ENCODE results near the gene ARFRP1.

ARFRP1 gene

GRCh38 chr20:63690898-63691710 is 16.7 kb downstream of the ARFRP1 start:
- TF ChIP-seq CTCF (conservative IDR thresholded peaks at IDR 0.05; ENCODE audit: low read depth, low read length): no peak
- no peak for DNase-seq (ENCODE audit: low read depth)
- H3K4me3 ChIP-seq (ENCODE audit: low read length): no peak overlapping the region

DNA sequence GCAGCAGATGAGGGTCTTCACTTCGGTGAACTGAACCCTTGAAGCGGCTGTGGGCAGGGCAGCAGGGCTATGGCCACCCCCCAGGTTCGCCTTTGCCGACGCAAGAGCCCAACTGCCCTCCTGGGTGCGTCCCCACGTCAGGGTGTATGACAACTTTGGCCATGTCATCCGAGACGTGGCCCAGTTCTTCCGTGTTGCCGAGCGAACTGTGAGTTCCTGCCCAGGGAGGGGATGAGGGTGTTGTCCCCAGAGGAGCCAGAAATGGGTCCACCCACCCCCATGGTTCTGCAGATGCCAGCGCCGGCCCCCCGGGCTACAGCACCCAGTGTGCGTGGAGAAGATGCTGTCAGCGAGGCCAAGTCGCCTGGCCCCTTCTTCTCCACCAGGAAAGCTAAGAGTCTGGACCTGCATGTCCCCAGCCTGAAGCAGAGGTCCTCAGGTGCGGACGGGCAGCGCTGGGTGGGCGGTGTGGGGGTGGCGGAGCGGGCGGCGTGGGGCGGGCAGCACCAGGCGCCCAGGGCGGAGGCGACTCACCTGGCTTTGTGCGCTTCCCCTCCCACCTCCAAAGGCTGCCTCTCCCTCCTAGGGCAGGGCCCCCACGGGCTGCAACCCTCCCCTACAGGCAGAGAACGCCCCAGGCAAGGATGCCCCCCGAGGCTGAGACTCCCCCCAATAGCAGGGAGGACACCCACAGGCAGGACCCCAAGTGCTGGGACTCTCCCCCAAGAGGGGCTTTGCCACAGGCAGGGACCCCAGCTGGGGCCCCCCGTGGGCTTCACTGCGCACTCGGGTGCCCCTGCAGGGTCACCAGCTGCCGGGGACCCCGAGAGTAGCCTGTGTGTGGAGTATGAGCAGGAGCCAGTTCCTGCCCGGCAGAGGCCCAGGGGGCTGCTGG is 17.5 kb downstream of the ARFRP1 start:
- no peak for DNase-seq (ENCODE audit: low read depth)
- TF ChIP-seq CTCF (conservative IDR thresholded peaks at IDR 0.05; ENCODE audit: low read depth, low read length): no peak
- H3K4me3 ChIP-seq (ENCODE audit: low read length): no peak overlapping the region

DNA sequence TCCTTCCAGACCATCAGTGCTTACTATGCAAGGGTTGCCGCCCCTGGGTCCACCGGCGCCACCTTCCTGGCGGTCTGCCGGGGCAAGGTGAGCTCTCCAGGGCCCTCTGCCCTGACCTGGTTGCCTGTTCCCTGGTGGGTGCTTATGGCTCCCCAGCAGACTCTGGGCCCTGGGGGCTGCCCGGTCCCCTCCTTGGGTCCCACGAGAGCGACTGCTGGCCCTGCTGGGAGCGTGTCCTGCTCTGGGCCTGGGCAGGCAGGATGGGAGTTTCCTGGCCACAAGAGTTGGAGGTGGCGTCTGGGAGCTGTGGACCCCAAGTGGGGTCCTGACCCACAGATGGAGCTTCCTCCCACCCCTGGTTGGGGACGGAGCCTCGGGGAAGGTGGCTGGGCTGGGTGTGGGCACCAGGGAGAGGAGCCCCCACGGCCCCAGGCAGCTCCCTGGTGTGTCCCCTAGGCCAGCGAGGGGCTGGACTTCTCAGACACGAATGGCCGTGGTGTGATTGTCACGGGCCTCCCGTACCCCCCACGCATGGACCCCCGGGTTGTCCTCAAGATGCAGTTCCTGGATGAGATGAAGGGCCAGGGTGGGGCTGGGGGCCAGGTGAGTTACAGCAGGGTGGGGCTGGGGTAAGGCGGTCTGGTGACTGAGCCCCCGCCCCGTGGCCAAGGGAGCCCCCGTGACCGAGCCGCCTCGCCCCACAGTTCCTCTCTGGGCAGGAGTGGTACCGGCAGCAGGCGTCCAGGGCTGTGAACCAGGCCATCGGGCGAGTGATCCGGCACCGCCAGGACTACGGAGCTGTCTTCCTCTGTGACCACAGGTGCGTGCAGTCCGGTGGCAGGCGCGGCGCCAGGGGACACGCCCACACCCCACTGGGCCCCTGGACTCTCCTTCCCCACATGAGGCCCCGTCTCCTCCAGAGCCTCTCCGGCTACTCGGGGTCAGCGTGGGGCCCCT is 18.5 kb downstream of the ARFRP1 start:
- no peak for TF ChIP-seq CTCF (conservative IDR thresholded peaks at IDR 0.05; ENCODE audit: low read depth, low read length)
- H3K4me3 ChIP-seq (ENCODE audit: low read length): no peak overlapping the region
- no peak for DNase-seq (ENCODE audit: low read depth)

DNA sequence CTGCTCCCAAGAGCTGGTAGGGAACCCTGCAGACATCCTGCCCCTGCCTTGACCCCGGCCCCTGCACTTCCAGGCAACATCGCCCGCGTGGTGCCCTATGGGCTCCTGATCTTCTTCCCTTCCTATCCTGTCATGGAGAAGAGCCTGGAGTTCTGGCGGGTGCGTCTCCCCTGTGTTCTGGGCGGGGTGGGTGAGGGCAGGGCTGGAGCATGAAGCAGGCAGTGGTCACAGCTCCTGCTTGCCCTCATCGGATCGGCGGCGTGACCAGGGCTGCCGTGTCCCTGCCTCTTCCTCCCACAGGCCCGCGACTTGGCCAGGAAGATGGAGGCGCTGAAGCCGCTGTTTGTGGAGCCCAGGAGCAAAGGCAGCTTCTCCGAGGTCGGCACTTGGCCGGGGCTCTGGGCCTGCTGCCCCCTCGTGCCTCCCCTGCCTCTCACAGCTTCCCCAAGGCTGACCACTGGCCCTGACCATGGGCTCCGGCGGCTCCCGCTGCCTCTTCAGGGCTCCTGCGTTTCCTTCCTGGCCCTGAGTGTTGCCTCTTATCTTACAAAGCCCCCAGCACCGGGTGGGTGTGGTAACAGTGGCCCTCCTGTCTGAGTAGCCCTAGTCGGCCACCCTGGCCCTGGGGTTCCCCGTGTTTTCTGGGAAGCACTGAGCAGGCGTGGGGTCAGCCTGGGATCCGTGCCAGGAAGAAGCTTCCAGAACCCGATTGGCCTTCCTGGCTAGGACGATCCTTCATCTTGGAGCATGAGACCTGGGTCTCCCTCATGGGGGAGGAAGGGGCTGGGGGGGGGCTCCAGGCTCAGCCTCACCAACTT is 19.3 kb downstream of the ARFRP1 start:
- H3K4me3 ChIP-seq (ENCODE audit: low read length): no peak overlapping the region
- no peak for TF ChIP-seq CTCF (conservative IDR thresholded peaks at IDR 0.05; ENCODE audit: low read depth, low read length)
- no peak for DNase-seq (ENCODE audit: low read depth)

- TF ChIP-seq CTCF (conservative IDR thresholded peaks at IDR 0.05; ENCODE audit: low read depth, low read length): no peak
- H3K4me3 ChIP-seq (ENCODE audit: low read length): no peak overlapping the region
- no peak for DNase-seq (ENCODE audit: low read depth)
These were observed 20.2 kb downstream of the ARFRP1 start for GRCh38 chr20:63687419-63688178.

All from retinal pigment epithelial cell (primary cell).